Measurements from ENCODE around the gene PPIE.
"Not testable (repeated sequence)": the region's sequence is repeated elsewhere in the genome, so short reads cannot be mapped to it uniquely, and the experiment has no call there.

Gene PPIE

DNA sequence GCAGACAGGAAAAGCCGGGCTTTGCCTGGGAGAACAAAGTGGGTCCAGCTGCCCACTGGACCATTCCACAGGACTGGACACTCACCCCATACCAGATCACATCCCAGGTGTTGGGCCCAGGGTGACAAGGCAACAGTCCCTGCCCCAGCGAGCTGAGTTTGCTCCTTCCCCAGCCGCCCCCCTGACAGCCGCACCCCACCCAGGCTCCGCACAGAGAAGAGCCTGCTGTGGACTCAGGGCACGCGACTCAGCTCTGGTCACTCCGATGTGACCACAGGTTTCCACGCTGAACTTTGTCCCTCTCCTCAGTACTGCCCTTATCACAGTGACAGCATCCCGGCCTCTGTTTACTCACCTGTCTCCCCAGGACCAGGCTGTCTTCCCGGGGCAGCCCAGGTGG, 48.8 kb downstream of the PPIE start:
- in situ Hi-C loops (cut with HindIII; ENCODE audit: low pct_unique_long_range_greater_than_20kb, low sequenced_read_pairs): no loop called here
- DNase-seq (ENCODE audit: low read depth in 1 of 2, low spot score in 1 of 2): no peak
- TF ChIP-seq JUND (IDR thresholded peaks at IDR 0.05; ENCODE audit: low read depth): no peak

DNA sequence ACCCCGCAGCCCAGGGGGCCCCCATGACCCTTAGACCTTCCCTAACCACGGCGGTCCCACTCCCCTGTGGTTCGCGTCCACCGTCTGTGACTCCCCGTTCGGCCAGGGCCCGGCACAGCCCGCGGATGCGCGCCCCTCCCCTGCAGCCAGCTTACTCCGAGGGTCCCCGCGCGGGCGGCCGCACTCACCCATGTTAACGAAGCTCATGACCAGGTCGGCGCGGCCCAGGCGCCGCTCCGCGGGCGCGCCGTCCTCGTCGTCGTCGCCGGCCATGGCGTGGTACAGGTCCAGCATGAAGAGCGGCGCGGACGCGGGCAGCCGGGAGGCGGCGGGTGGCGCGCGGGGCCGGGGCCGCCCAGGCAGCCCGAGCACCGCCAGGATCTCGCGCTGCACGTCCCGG, 49.3 kb downstream of the PPIE start:
- in situ Hi-C loops (cut with HindIII; ENCODE audit: low pct_unique_long_range_greater_than_20kb, low sequenced_read_pairs): not testable (repeated sequence)

DNA sequence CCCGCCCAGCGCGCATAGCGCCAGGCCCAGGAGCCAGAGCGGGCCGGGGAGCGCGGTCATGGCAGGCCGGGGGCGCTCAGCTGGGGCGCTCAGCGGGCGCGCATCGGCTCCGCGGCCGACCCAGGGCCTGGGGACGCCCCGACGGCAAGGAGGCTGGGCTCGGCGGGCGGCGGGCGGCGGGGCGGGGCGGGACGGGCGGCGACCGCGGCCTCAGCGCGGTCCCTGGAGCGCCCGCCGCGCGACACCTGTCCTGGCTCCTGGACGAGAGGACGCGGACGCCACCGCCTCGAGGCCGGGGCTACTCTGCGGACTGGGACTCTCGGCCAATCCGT, 49.7 kb downstream of the PPIE start:
- in situ Hi-C loops (cut with HindIII; ENCODE audit: low pct_unique_long_range_greater_than_20kb, low sequenced_read_pairs): no loop called here
- no peak for TF ChIP-seq JUND (IDR thresholded peaks at IDR 0.05; ENCODE audit: low read depth)

More for the DNA sequence above, 49.3 kb downstream of the PPIE start:
- not testable (repeated sequence) for DNase-seq (ENCODE audit: low read depth in 1 of 2, low spot score in 1 of 2)

DNA sequence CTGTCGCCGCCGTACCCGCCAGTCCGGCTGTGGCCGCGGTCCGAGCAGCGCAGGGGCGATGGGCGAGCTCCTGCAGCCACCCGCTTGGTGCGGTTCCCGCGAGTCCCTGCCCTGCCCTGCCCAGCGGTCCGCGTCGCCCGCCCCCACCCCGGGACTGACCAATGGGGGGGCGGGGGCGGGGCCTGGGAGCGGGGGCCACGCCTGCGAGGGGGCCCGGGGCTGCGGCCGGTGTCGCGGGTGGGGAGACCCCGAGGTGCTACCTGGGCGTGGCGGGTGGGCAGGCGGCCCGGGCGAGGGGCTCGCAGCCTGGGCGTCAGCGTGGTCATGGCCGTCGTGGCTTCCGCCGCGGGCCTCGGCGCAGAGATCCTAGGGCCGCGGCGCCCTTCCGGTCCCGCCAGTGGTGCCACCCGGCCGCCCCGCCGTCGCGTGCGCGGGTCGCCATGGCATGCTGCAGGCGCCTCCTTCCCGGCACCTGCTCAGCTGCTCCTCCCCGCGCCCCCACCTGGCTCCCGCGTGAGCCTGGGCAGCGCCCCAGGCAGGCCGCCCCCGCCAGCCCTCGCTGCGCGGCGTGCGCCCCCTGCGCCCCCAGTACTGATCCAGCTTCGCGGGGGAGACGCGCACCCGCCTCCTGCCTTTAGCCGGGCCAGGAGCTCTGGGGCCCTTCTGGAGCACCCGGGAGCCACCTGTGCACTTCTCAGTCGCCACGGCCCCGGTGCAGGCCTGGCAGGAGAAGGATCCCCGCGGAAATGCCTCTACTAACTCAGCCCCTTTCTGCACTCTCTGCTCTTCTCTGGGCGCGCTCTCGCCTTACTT, 50.3 kb downstream of the PPIE start, which contains the start of gene BMP8B:
TSS of gene BMP8B (minus strand) at position 108 of the 813 bp plus-strand sequence. CDS start 380 bp downstream, outside the sequence.
- DNase-seq (ENCODE audit: low read depth in 1 of 2, low spot score in 1 of 2): peak; percentile 81 to 83
- in situ Hi-C loops (cut with HindIII; ENCODE audit: low pct_unique_long_range_greater_than_20kb, low sequenced_read_pairs): no loop called here
- no peak for TF ChIP-seq JUND (IDR thresholded peaks at IDR 0.05; ENCODE audit: low read depth)

More for the DNA sequence above, 49.7 kb downstream of the PPIE start:
- no peak for DNase-seq (ENCODE audit: low read depth in 1 of 2, low spot score in 1 of 2)

DNA sequence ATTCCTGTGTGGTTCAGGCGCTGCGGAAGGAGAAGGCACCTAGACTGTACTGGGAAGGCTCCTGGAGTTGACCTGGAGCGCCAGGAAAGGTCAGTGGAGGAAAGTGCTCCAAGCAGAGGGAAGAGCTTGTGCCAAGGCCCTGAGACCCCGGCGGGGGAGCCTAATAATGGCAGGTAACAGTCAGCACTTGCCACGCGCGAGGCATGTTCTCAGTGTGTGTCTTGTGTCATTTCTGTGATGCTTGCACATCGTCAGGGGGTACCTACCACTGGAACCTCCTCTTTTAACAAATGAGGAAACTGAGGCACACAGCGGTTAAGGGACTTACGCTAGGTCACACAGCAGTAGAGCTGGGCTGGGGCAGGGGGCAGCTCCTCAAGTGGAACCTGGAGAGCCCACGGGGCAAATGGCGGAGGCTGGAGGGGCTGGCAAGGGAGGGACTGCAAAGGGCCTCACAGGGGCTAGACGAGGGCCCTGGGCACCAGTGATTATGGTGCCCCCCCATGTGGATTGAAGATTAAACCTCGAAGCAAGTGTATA, 51.0 kb downstream of the PPIE start:
- in situ Hi-C loops (cut with HindIII; ENCODE audit: low pct_unique_long_range_greater_than_20kb, low sequenced_read_pairs): no loop called here
- TF ChIP-seq JUND (IDR thresholded peaks at IDR 0.05; ENCODE audit: low read depth): no peak
- no peak for DNase-seq (ENCODE audit: low read depth in 1 of 2, low spot score in 1 of 2)

DNA sequence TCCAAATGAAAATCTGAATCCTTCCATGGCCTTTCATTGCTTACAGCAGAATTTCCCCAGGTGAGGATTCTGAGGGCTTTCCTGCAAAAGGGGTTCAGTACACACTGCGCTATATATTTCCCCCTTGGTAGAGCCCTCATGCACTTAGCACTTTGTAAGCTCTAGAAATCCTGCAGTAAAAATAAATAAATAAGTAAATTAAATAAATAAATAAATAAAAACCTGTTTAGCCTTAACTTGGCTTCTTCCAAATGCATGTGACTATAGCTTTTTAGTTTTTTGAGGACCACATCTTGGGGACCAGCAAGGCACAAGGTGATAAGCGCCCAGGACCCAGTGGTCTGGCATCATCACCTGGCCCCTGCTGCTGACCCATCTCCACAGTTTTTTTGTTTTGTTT, 53.2 kb downstream of the PPIE start:
- TF ChIP-seq JUND (IDR thresholded peaks at IDR 0.05; ENCODE audit: low read depth): no peak
- in situ Hi-C loops (cut with HindIII; ENCODE audit: low pct_unique_long_range_greater_than_20kb, low sequenced_read_pairs): no loop called here

DNA sequence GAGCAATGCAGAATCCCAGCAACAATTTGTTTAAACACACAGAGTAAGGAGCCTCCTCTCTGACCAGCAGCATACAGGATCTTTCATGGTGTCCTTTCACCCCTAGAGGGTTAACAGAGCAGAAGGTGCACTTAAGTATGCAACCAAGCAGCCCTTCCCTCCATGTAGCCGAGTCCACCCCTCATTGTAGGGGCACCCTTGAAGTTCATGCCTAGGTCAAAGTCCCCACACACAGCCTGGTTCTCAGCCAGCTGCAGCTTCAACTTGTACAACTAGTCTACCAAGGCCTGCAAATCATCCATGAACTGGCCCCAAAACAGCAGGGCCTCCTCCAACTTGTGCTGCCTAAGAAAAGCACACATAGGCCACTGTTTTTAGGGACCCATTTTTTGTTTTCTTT, 57.0 kb downstream of the PPIE start:
- no peak for DNase-seq (ENCODE audit: low read depth in 1 of 2, low spot score in 1 of 2)
- in situ Hi-C loops (cut with HindIII; ENCODE audit: low pct_unique_long_range_greater_than_20kb, low sequenced_read_pairs): no loop called here
- TF ChIP-seq JUND (IDR thresholded peaks at IDR 0.05; ENCODE audit: low read depth): no peak

More for the DNA sequence above, 53.2 kb downstream of the PPIE start:
- no peak for DNase-seq (ENCODE audit: low read depth in 1 of 2, low spot score in 1 of 2)

DNA sequence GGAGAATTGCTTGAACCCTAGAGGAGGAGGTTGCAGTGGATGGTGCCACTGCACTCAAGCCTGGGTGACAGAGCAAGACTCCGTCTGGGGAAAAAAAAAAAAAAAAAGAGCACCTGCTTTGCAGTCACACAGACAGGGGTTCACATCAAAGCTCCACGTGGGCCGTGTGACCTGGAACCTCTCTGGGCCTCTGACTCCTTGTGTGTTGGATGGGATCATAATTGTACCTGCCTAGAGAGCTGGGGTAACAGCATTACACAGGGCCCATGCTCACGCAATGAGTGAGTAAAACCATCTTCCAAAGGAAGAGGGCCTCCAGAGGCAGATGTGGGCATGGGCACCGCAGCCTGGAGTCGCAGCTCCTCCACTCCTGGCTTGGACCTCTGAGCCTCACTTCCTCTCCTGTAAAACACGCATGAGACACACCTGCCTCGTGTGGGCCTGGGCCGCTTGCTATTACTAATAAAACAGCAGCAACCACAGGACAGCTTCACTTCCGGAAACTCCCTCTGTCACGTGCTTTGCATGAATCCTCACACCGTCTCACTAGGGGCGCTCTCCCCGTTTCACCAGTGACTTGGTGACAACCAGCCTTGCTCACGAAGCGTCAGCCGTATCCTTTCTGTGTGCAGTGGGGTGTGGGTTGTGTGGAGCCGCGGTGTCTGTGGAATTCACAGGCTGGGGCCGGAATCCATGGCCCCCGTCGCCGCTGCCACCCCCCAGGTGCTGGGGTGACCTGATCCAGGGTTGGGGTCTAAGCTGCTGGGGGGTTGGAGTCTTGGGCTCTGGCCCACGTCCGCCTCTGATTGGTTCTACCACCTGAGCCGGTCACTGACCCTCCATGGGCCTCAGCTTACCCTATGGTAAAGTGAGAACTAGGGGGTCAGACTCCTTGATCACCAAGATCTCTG, 60.4 kb downstream of the PPIE start:
- DNase-seq (ENCODE audit: low read depth in 1 of 2, low spot score in 1 of 2): peak in 1 of 2 experiments; percentile 90
- in situ Hi-C loops (cut with HindIII; ENCODE audit: low pct_unique_long_range_greater_than_20kb, low sequenced_read_pairs): not testable (repeated sequence)

DNA sequence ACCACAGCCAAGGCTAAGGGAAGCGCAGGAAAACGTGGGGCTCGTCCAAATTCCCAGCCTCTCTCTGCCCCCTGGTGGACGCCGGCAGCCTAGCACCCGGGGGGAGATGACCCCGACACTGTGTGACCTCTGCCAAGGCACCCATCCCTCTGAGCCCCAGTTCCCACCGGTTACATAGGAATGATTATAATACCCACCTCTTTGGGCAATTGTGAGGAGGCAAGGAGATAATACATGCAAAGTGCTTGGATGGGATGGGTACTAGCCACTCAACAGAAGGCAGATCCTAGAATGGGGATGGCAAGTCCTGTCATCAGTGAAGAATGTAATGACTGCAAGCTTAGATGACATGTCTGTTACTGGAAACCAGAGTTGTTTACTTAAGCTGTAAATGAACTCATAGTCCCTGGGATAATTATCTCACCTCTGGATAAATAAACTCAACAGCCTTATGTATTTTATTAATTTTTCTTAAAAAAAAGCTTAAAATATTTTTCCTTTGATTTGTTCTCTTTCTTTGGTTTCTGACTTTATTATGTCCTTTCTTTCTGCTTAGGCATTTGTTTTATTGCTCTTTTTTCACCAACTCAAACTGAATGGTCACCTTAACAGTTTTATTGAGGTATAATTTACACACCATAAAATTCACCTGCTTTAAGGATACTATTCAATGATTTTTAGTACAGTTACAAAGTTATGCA, 61.2 kb downstream of the PPIE start:
- DNase-seq (ENCODE audit: low read depth in 1 of 2, low spot score in 1 of 2): peak in 1 of 2 experiments; percentile 61
- in situ Hi-C loops (cut with HindIII; ENCODE audit: low pct_unique_long_range_greater_than_20kb, low sequenced_read_pairs): no loop called here
- TF ChIP-seq JUND (IDR thresholded peaks at IDR 0.05; ENCODE audit: low read depth): no peak

DNA sequence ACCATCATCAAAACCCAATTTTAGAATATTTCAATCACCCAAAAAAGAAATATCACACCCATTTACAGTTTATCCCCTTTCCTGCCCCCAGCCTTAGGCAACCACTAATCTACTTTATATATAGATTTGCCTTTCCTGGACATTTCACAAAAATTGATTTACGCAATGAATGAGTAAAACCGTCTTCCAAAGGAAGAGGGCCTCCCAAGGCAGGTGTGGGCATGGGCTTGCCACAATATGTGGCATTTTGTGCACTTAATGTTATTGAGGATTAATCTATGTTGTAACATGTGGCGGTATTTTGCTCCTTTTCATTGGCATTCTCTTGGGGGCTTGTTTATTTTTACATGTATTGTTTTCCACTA, 61.8 kb downstream of the PPIE start:
- DNase-seq (ENCODE audit: low read depth in 1 of 2, low spot score in 1 of 2): no peak
- no peak for TF ChIP-seq JUND (IDR thresholded peaks at IDR 0.05; ENCODE audit: low read depth)
- in situ Hi-C loops (cut with HindIII; ENCODE audit: low pct_unique_long_range_greater_than_20kb, low sequenced_read_pairs): no loop called here

DNA sequence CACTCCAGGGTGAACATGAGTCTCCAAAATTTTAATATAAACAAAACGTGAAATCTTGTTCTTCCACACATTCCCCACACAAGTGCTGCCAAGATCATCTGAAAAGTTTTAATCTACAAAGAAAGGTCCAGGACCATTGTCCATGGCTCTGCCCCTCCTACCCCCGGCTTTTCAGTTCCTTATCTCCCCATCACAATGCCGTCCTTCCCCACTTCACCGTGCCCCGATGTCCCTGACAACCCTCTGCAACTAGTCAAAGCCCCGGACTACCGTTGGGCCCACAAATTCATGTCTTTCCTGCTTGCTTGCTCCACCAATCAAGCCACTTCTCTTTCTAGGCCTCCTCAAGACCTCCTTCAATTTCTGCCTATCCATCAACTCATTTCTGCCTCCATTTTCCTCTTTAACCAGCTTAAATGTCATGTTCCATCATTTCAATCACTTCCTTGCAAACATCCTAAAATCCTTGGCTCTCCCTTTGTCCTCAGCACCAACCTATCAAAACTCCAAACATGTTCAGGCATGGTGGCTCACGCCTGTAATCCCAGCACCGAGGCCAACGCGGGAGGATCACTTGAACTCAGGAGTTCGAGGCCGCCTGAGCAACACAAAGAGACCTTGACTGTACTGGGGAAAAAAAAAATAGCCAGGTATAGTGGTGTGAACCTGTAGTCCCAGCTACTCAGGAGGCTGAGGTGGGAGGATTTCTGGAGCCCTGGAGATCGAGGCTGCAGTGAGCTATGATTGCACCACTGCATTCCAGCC, 64.0 kb downstream of the PPIE start:
- no peak for TF ChIP-seq JUND (IDR thresholded peaks at IDR 0.05; ENCODE audit: low read depth)
- in situ Hi-C loops (cut with HindIII; ENCODE audit: low pct_unique_long_range_greater_than_20kb, low sequenced_read_pairs): no loop called here
- DNase-seq (ENCODE audit: low read depth in 1 of 2, low spot score in 1 of 2): no peak

DNA sequence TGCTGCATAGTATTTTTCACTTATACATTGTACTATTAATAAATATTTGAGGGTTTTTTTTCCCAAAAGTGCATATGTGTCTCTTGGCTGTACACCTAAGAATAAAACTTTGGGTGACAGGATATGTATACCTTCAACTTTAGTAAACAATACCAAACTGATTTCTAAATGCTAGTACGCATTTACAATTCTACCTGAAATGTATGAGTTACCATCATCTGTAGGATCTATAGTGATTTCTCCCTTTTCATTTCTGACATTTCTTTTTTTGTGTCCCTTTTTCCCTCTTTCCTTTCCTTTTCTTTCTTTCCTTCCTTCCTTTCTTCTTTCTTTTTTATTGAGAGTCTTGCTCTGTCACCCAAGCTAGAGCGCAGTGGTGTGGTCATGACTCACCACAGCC, 66.7 kb downstream of the PPIE start:
- in situ Hi-C loops (cut with HindIII; ENCODE audit: low pct_unique_long_range_greater_than_20kb, low sequenced_read_pairs): no loop called here
- no peak for TF ChIP-seq JUND (IDR thresholded peaks at IDR 0.05; ENCODE audit: low read depth)
- DNase-seq (ENCODE audit: low read depth in 1 of 2, low spot score in 1 of 2): no peak

Measured in T47D (cell line).